SK-N-SH (cell line): ENCODE measurements around the gene DDX28. TPM values are rescaled to one million over a fixed set of nuclear protein-coding genes. Genes with fewer than 3 reads are reported as not detected.
"Not testable (repeated sequence)": the region's sequence is repeated elsewhere in the genome, so short reads cannot be mapped to it uniquely, and the experiment has no call there.

Experiments
- CTCF ChIA-PET: fragments of 300-600, 350-600 bp; formaldehyde crosslinking; extraction: SDS; loops from one replicate; lab custom pipeline; 2021; lab: Yijun Ruan, JAX
- POLR2A ChIA-PET: fragments of 350-600 bp; sonication (Branson Sonifier 250); formaldehyde crosslinking; extraction: SDS; loops from one replicate; lab custom pipeline; 2020; ENCODE audit warnings: antibody characterized with exemption, inconsistent platforms; lab: Yijun Ruan, JAX
- DNase-seq: peaks from one replicate; pipeline ENCODE4 v3.0.0; 2012
- H2AFZ ChIP-seq: fragments of 200-600 bp; sonication (generic); 2 replicates; pipeline ENCODE4 v1.8.1; 2016; ENCODE audit warnings: antibody characterized with exemption, mild to moderate bottlenecking, low read depth
- H3F3A ChIP-seq: fragments of 200-600 bp; sonication (generic); replicated peaks from 2 replicates; pipeline ENCODE3; 2016; ENCODE audit warnings: antibody characterized with exemption, mild to moderate bottlenecking; ENCODE audit not compliant: insufficient read depth
- H3K27ac ChIP-seq, 2 experiments: fragments of 200-500 bp in 1 of 2; fragments of 200-600 bp in 1 of 2; sonication (Bioruptor generic) in 1 of 2; sonication (generic), shearing (Covaris generic) in 1 of 2; 2 replicates each; pipeline versions ENCODE4 v1.5.1 to v1.6.1; 2014 to 2016; ENCODE audit warnings: low read depth in 2 of 2, inconsistent platforms in 1 of 2, low read length in 1 of 2, mild to moderate bottlenecking in 1 of 2, mixed read lengths in 1 of 2
- H3K27me3 ChIP-seq: fragments of 200-600 bp; sonication (generic), shearing (Covaris generic); 2 replicates; pipeline ENCODE4 v1.6.1; 2016; ENCODE audit warnings: mixed run types; ENCODE audit not compliant: insufficient read depth
- H3K36me3 ChIP-seq, 2 experiments: fragments of 200-500 bp in 1 of 2; fragments of 200-600 bp in 1 of 2; sonication (Bioruptor generic) in 1 of 2; sonication (generic) in 1 of 2; replicated peaks in 1 of 2; 2 replicates each; pipeline versions ENCODE3 to v1.5.1; 2014 to 2016; ENCODE audit warnings: low read length in 1 of 2, mild to moderate bottlenecking in 1 of 2; ENCODE audit not compliant: insufficient read depth in 2 of 2, control insufficient read depth in 1 of 2
- H3K4me1 ChIP-seq, 2 experiments: fragments of 200-500 bp in 1 of 2; fragments of 200-600 bp in 1 of 2; sonication (Bioruptor generic) in 1 of 2; sonication (generic), shearing (Covaris generic) in 1 of 2; 2 replicates each; pipeline versions ENCODE4 v1.5.1 to v1.6.1; 2014 to 2016; ENCODE audit warnings: low read depth in 1 of 2, low read length in 1 of 2, mixed run types in 1 of 2; ENCODE audit not compliant: insufficient read depth in 2 of 2, control insufficient read depth in 1 of 2
- H3K4me2 ChIP-seq: fragments of 200-600 bp; sonication (generic), shearing (Covaris generic); 2 replicates; pipeline ENCODE4 v1.6.1; 2017; ENCODE audit warnings: mixed run types
- H3K4me3 ChIP-seq, 2 experiments: fragments of 200-500 bp in 1 of 2; fragments of 200-600 bp in 1 of 2; sonication (Bioruptor generic) in 1 of 2; sonication (generic), shearing (Covaris generic) in 1 of 2; 2 replicates each; pipeline versions ENCODE4 v1.5.1 to v1.8.1; 2014 to 2016; ENCODE audit warnings: low read depth in 2 of 2, inconsistent platforms in 1 of 2, low read length in 1 of 2, mild to moderate bottlenecking in 1 of 2, mixed read lengths in 1 of 2, moderate library complexity in 1 of 2
- H3K79me2 ChIP-seq: fragments of 200-600 bp; sonication (generic); 2 replicates; pipeline ENCODE4 v1.8.1; 2017; ENCODE audit warnings: mild to moderate bottlenecking; ENCODE audit not compliant: insufficient read depth
- H3K9ac ChIP-seq: fragments of 200-600 bp; sonication (generic); 2 replicates; pipeline ENCODE4 v1.6.1; 2017; ENCODE audit warnings: mixed run types
- H3K9me2 ChIP-seq: fragments of 200-600 bp; sonication (generic); 2 replicates; pipeline ENCODE4 v1.6.1; 2017; ENCODE audit warnings: mixed run types
- H3K9me3 ChIP-seq: fragments of 200-600 bp; sonication (generic); 2 replicates; pipeline ENCODE4 v1.6.1; 2017; ENCODE audit warnings: mixed run types, mild to moderate bottlenecking, moderate library complexity
- H4K20me1 ChIP-seq: fragments of 200-600 bp; sonication (generic); 2 replicates; pipeline ENCODE4 v1.6.1; 2017; ENCODE audit warnings: mild to moderate bottlenecking, mixed run types; ENCODE audit not compliant: insufficient read depth
- ELF1 ChIP-seq: IDR thresholded peaks from 2 replicates; pipeline ENCODE4 v1.4.0; 2012
- EP300 ChIP-seq, 2 experiments: IDR thresholded peaks; 2 replicates each; pipeline versions ENCODE4 v1.4.0 to v1.6.1; 2012; ENCODE audit warnings: borderline replicate concordance in 1 of 2, low read depth in 1 of 2, low read length in 1 of 2
- IRF3 ChIP-seq: fragments of 150-350 bp; IDR thresholded peaks from 2 replicates; pipeline ENCODE4 v1.6.1; 2016; ENCODE audit warnings: mild to moderate bottlenecking, low read depth, low read length
- JUND ChIP-seq: IDR thresholded peaks from 2 replicates; pipeline ENCODE4 v1.4.0; 2012
- NRF1 ChIP-seq: IDR thresholded peaks from 2 replicates; pipeline ENCODE4 v1.6.1; 2012; ENCODE audit warnings: low read depth, mild to moderate bottlenecking, low read length
- POLR2AphosphoS5 ChIP-seq: IDR thresholded peaks from 2 replicates; pipeline ENCODE4 v1.6.1; 2012; ENCODE audit warnings: low read depth, low read length
- RCOR1 ChIP-seq: fragments of 150-350 bp; IDR thresholded peaks from 2 replicates; pipeline ENCODE4 v1.6.1; 2017; ENCODE audit warnings: antibody characterized with exemption, low read length
- RFX5 ChIP-seq: IDR thresholded peaks from 2 replicates; pipeline ENCODE4 v1.6.1; 2012; ENCODE audit warnings: mild to moderate bottlenecking, improper control_type of control experiment, low read length
- SIN3A ChIP-seq: IDR thresholded peaks from 2 replicates; pipeline ENCODE4 v1.6.1; 2012; ENCODE audit warnings: low read depth, mild to moderate bottlenecking, low read length, moderate library complexity, borderline replicate concordance
- TCF12 ChIP-seq: IDR thresholded peaks from 2 replicates; pipeline ENCODE4 v1.4.0; 2012
- USF1 ChIP-seq: IDR thresholded peaks from 2 replicates; pipeline ENCODE4 v1.4.0; 2012; ENCODE audit warnings: low read depth, borderline replicate concordance
- WGBS: methylation state at CpG from one replicate; pipeline ENCODE4 v1.1.6; 2017; ENCODE audit warnings: low lambda C conversion rate; 5-methylcytosine and 5-hydroxymethylcytosine counted together
- polyA plus RNA-seq, 3 experiments: library from polyadenylated mRNA; depleted of rRNA; stranded (reverse); fragments of >200 nt; gene quantifications; 2 replicates each; pipeline ENCODE4 v1.2.3, GENCODE V29; 2012
- TF ChIP-seq, protein P1 (sequence below): IDR thresholded peaks from 2 replicates; pipeline ENCODE4 v1.4.0; 2012; ENCODE audit warnings: low read depth

Gene DDX28
- polyA plus RNA-seq, 1 of the 3 experiments (the other 2 are of a cell fraction), result 10.8 TPM

DNA sequence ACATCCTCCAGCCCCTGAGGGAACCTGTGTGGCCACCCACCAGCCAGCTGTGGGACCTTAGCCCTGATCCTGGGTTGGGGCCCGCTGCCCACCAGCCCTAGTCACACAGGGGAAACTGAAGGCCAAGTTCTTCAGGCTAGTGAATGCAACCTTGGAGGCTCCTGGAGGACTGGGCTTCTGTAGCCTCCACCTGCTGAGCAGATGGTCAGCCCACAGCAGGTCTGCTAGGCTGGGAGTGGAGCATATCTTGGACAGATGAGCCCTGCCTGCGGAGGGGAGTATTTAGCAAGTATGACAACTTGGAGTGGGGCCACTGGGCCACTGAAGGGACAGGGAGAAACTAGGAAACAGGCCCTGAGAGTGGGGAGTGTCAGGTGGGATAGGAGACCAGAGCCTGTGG lies 46.8 kb downstream of the DDX28 start:
- no peaks in the 10 kb centered on the region for H3K36me3 ChIP-seq
- no peaks in the 10 kb centered on the region; the same call in 1 of the 2 replicates for H3K27me3 ChIP-seq
- no peaks in the 10 kb centered on the region for H3K79me2 ChIP-seq
- WGBS, result 64% methylated on average over 1 of the region's 2 CpGs
- H2AFZ ChIP-seq, result no peak overlapping the region
- H3K4me3 ChIP-seq, result no peak overlapping the region
- ChIA-PET POLR2A (interaction anchor here (0.6 kb wide), 1 partner anchor 49 kb away, joined by 3 read pairs; no protein-coding TSS in a partner anchor), CTCF (no interaction called here)
- TF ChIP-seq SIN3A (no peak), IRF3 (no peak), USF1 (no peak), TCF12 (no peak), EP300 (IDR thresholded peaks at IDR 0.05; ENCODE audit: borderline replicate concordance in 1 of 2, low read depth in 1 of 2, low read length in 1 of 2) (no peak), POLR2AphosphoS5 (no peak), NRF1 (no peak), RFX5 (no peak), RCOR1 (no peak), ELF1 (no peak), JUND (no peak)
- no peaks in the 10 kb centered on the region for H3K9me3 ChIP-seq
- no peak for DNase-seq
- no peaks in the 10 kb centered on the region for H3F3A ChIP-seq
- no peaks in the 10 kb centered on the region for H3K4me1 ChIP-seq
- no peak overlapping the region for H3K4me2 ChIP-seq
- no peak overlapping the region for H3K27ac ChIP-seq
- H4K20me1 ChIP-seq, result no peaks in the 10 kb centered on the region
- H3K9me2 ChIP-seq, result no peaks in the 10 kb centered on the region
- H3K9ac ChIP-seq, result no peak overlapping the region

GRCh38 chr16:67975321-67976105 lies 47.5 kb downstream of the DDX28 start:
- Histone ChIP-seq H3F3A (no peaks in the 10 kb centered on the region), H3K9me2 (no peaks in the 10 kb centered on the region), H3K36me3 (no peaks in the 10 kb centered on the region), H3K4me2 (no peak overlapping the region), H3K27me3 (no peaks in the 10 kb centered on the region; the same call in 1 of the 2 replicates), H3K79me2 (no peaks in the 10 kb centered on the region), H4K20me1 (no peaks in the 10 kb centered on the region), H3K9me3 (no peaks in the 10 kb centered on the region), H3K4me1 (no peaks in the 10 kb centered on the region), H3K4me3 (no peak overlapping the region), H3K27ac (no peak overlapping the region), H2AFZ (no peak overlapping the region), H3K9ac (no peak overlapping the region)
- WGBS, result 59% methylated on average over 14 of the region's 14 CpGs
- ChIA-PET POLR2A (no interaction called here), CTCF (interaction anchor here (1.2 kb wide), 1 partner anchor 90 kb away, joined by 3 read pairs; no protein-coding TSS in a partner anchor)
- TF ChIP-seq, protein P1, sequence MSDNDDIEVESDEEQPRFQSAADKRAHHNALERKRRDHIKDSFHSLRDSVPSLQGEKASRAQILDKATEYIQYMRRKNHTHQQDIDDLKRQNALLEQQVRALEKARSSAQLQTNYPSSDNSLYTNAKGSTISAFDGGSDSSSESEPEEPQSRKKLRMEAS, result no peak
- DNase-seq, result no peak

DNA sequence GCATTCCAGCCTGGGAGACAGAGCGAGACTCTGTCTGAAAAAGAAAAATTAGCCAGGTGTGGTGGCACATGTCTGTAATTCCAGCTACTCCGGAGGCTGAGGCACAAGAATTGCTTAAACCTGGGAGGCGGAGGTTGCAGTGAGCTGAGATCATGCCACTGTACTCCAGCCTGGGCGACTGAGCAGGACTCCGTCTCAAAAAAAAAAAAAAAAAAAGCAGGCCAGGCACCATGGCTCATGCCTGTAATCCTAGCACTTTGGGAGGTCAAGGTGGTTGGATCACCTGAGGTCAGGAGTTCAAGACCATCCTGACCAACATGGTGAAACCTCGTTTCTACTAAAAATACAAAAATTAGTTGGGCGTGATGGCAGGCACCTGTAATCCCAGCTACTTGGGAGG lies 50.7 kb downstream of the DDX28 start:
- H3K79me2 ChIP-seq, result peaks cover 11% of the 10 kb centered on the region
- CTCF ChIA-PET, result interaction anchor here (1.0 kb wide), 1 partner anchor 10 kb away, joined by 4 read pairs; no protein-coding TSS in a partner anchor
- H3F3A ChIP-seq, H3K36me3 ChIP-seq, POLR2A ChIA-PET, H3K9me3 ChIP-seq, H3K9me2 ChIP-seq, H3K4me2 ChIP-seq, H3K27ac ChIP-seq, H3K9ac ChIP-seq, DNase-seq, H4K20me1 ChIP-seq, H3K27me3 ChIP-seq, H2AFZ ChIP-seq, H3K4me3 ChIP-seq: not testable (repeated sequence)
- H3K4me1 ChIP-seq, result peaks cover 0 to 10% of the 10 kb centered on the region in 2 experiments; a peak in 1 of 4 replicates
- WGBS, result 86% methylated on average over 7 of the region's 7 CpGs
